Measurements from ENCODE around the gene SULT1A2. TPM values are rescaled to one million over a fixed set of nuclear protein-coding genes. Genes with fewer than 3 reads are reported as not detected.
A peak's percentile ranks its signal among the peaks of the same experiment; 100 is the strongest.

SULT1A2 gene
- total and polyA plus RNA-seq, 2 donors from 2014 or later: 1.1 to 13.3 TPM

- Histone ChIP-seq H3K27me3 (ENCODE audit: control insufficient read depth, insufficient read depth, low read length) (no peaks in the 10 kb centered on the region), H3K36me3 (ENCODE audit: control insufficient read depth in 2 of 3, insufficient read depth in 3 of 3, low read length in 3 of 3) (peaks cover 3 to 5% (median 4%) of the 10 kb centered on the region in 3 donors), H3K4me1 (ENCODE audit: control insufficient read depth in 2 of 3, insufficient read depth in 2 of 3, low read depth in 1 of 3, low read length in 3 of 3) (peaks cover 0 to 5% (median 0%) of the 10 kb centered on the region in 3 donors), H3K27ac (ENCODE audit: low read depth in 2 of 2, low read length in 2 of 2) (no peak overlapping the region), H3K4me3 (ENCODE audit: low read length in 3 of 3) (peak overlapping the region; percentile 58 to 91 (median 69)), H3K9me3 (ENCODE audit: control insufficient read depth in 2 of 3, insufficient read depth in 1 of 3, low read length in 3 of 3) (no peaks in the 10 kb centered on the region), H3K9ac (ENCODE audit: low read length in 3 of 3) (peak overlapping the region in 1 of 3 donors; percentile 48)
- DNase-seq (no peak), FAIRE-seq (no peak)
- TF ChIP-seq, protein P1, sequence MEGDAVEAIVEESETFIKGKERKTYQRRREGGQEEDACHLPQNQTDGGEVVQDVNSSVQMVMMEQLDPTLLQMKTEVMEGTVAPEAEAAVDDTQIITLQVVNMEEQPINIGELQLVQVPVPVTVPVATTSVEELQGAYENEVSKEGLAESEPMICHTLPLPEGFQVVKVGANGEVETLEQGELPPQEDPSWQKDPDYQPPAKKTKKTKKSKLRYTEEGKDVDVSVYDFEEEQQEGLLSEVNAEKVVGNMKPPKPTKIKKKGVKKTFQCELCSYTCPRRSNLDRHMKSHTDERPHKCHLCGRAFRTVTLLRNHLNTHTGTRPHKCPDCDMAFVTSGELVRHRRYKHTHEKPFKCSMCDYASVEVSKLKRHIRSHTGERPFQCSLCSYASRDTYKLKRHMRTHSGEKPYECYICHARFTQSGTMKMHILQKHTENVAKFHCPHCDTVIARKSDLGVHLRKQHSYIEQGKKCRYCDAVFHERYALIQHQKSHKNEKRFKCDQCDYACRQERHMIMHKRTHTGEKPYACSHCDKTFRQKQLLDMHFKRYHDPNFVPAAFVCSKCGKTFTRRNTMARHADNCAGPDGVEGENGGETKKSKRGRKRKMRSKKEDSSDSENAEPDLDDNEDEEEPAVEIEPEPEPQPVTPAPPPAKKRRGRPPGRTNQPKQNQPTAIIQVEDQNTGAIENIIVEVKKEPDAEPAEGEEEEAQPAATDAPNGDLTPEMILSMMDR (IDR thresholded peaks at IDR 0.05; ENCODE audit: borderline replicate concordance, extremely low read depth, insufficient read depth): no peak
- intact Hi-C loops (cut with DNase I): no loop called here
Observed at GRCh38 chr16:28554634-28555423, 42.0 kb downstream of the SULT1A2 start.

DNA sequence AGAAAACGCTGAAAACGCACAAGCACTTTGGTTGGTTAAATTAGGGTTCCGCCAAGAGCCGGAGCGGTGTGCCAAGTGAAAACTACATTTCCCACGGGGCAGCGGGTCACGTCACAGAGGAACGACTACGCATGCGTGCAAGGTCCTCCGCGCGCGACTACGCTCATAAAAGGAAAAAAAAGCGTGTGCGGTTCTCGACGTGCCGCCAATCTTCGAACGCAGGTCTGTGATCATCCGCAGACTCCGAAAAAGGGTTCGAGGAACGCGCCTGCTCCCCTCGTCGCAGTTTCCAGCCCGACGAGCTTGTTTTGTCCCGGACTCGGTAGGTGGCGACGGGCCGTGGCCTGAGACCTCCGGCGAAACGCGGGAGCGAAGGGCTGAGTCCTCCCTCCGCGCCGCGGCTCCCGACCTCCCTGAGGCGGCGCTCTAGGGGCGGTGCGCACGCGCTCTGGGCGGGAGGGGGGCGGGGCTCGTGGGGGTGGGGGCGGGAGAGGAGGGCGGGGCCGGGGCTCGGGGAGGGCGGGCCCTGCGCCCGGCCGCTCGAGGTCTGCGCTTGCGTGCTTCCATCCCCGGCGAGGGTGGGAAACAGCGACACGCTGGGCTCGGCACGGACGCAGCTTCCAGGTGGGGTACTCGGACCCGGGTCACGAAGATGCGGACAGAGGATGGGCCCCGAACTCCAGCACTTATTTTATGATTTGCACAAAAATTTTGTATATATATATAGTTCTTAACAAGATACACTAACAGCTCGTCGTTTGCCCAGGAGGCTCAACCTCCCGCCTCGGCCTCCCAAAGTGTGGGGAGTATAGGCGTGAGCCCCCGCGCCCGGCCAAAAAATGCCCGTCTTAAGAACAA is 42.8 kb downstream of the SULT1A2 start, which contains the start of gene SGF29:
Gene SGF29 (plus strand): TSS at position 145 of the 858 bp plus-strand sequence. CDS start 27,150 bp downstream, outside the sequence.
- Histone ChIP-seq H3K9ac (ENCODE audit: low read length in 3 of 3) (peak within 1 kb of the TSS; percentile 70 to 97 (median 92)), H3K4me3 (ENCODE audit: low read length in 3 of 3) (peak within 1 kb of the TSS; percentile 69 to 92 (median 91)), H3K36me3 (ENCODE audit: control insufficient read depth in 2 of 3, insufficient read depth in 3 of 3, low read length in 3 of 3) (peaks cover 3 to 5% (median 4%) of the 10 kb centered on the region in 3 donors), H3K4me1 (ENCODE audit: control insufficient read depth in 2 of 3, insufficient read depth in 2 of 3, low read depth in 1 of 3, low read length in 3 of 3) (peaks cover 0 to 5% (median 0%) of the 10 kb centered on the region in 3 donors), H3K9me3 (ENCODE audit: control insufficient read depth in 2 of 3, insufficient read depth in 1 of 3, low read length in 3 of 3) (no peaks in the 10 kb centered on the region), H3K27ac (ENCODE audit: low read depth in 2 of 2, low read length in 2 of 2) (peak within 1 kb of the TSS; percentile 96 to 98), H3K27me3 (ENCODE audit: control insufficient read depth, insufficient read depth, low read length) (no peaks in the 10 kb centered on the region)
- DNase-seq (peak; percentile 94 to 97 (median 97)), FAIRE-seq (no peak)
- intact Hi-C loops (cut with DNase I): no loop called here
- TF ChIP-seq, protein P1 (IDR thresholded peaks at IDR 0.05; ENCODE audit: borderline replicate concordance, extremely low read depth, insufficient read depth): no peak

DNA sequence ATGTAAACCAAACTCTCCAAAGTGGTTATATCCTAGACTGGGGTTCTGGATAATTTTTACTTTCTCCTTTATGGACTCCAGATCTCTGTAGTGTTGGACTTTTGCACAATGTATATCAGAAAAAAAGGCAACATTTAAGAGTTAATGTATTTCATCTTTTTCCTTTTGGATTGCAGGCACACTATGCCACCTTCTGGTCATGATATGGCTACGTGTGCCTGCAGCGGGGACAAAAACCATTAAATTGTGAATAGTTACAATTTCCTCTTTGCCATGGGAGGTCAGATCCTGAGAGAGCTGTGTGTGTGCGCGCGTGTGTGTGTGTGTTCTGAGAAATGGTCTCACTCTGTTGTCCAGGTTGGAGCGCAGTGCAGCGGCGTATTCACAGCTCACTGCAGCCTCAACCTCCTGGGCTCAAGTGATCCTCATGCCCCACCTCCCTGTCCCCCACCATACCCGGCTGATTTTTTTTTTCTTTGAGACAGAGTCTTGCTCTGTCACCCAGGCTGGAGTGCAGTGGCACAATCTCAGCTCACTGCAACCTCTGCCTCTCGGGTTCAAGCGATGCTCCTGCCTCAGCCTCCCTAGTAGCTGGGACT is 47.5 kb downstream of the SULT1A2 start:
- no peaks in the 10 kb centered on the region for H3K36me3 ChIP-seq (ENCODE audit: control insufficient read depth in 2 of 3, insufficient read depth in 3 of 3, low read length in 3 of 3)
- no peaks in the 10 kb centered on the region for H3K27me3 ChIP-seq (ENCODE audit: control insufficient read depth, insufficient read depth, low read length)
- FAIRE-seq (no peak), DNase-seq (peak in 1 of 5 donors; percentile 46)
- H3K9ac ChIP-seq (ENCODE audit: low read length in 3 of 3): no peak overlapping the region
- H3K27ac ChIP-seq (ENCODE audit: low read depth in 2 of 2, low read length in 2 of 2): no peak overlapping the region
- no peak overlapping the region for H3K4me3 ChIP-seq (ENCODE audit: low read length in 3 of 3)
- H3K9me3 ChIP-seq (ENCODE audit: control insufficient read depth in 2 of 3, insufficient read depth in 1 of 3, low read length in 3 of 3): no peaks in the 10 kb centered on the region
- peaks cover 0 to under 1% (median 0%) of the 10 kb centered on the region in 3 donors for H3K4me1 ChIP-seq (ENCODE audit: control insufficient read depth in 2 of 3, insufficient read depth in 2 of 3, low read depth in 1 of 3, low read length in 3 of 3)
- TF ChIP-seq, protein P1 (IDR thresholded peaks at IDR 0.05; ENCODE audit: borderline replicate concordance, extremely low read depth, insufficient read depth): peak; percentile 43
- intact Hi-C loops (cut with DNase I): loop anchor here (10.0 kb wide), 1 partner anchor 55 kb away; the partner anchor contains the start of genes APOBR and CLN3
